H1 (cell line): ENCODE measurements around the gene MXRA7. TPM values are rescaled to one million over a fixed set of nuclear protein-coding genes. Genes with fewer than 3 reads are reported as not detected.

Experiments
- CTCF ChIA-PET: fragments of 300-600 bp; sonication (Branson Sonifier 250); formaldehyde crosslinking; loops from one replicate; lab custom pipeline; 2021; ENCODE audit not compliant: partially characterized antibody; lab: Charles Lee
- POLR2A ChIA-PET: fragments of 300-600 bp; sonication (Branson Sonifier 250); formaldehyde crosslinking; loops from one replicate; lab custom pipeline; 2021; ENCODE audit warnings: inconsistent platforms; ENCODE audit not compliant: partially characterized antibody; lab: Charles Lee
- DNase-seq, 2 experiments: peaks; one replicate each; pipeline versions ENCODE4 v3.0.0 to v3.0.0-alpha.2; 2010 to 2022; ENCODE audit warnings: low spot score in 2 of 2, low read depth in 1 of 2, mixed read lengths in 1 of 2
- FAIRE-seq: peaks from 2 replicates; lab custom pipeline; 2011; peaks lifted over from hg19 to GRCh38; lab: Jason Lieb, UNC
- H2AFZ ChIP-seq: 2 replicates; pipeline ENCODE4 v1.8.1; 2012; ENCODE audit warnings: low read length, inconsistent platforms
- H2AK5ac ChIP-seq: 2 replicates; pipeline ENCODE4 v1.6.1; 2013; ENCODE audit warnings: low read depth, low read length
- H2BK120ac ChIP-seq: replicated peaks from 2 replicates; pipeline ENCODE3; 2013; ENCODE audit warnings: low read depth, low read length, inconsistent platforms
- H2BK12ac ChIP-seq: 2 replicates; pipeline ENCODE4 v1.6.1; 2013; ENCODE audit warnings: low read depth, low read length
- H2BK15ac ChIP-seq: 2 replicates; pipeline ENCODE4 v1.6.1; 2013; ENCODE audit warnings: low read length
- H2BK20ac ChIP-seq: 2 replicates; pipeline ENCODE4 v1.6.1; 2013; ENCODE audit warnings: low read length
- H2BK5ac ChIP-seq: 2 replicates; pipeline ENCODE4 v1.6.1; 2013; ENCODE audit warnings: low read depth, low read length
- H3K14ac ChIP-seq: 2 replicates; pipeline ENCODE4 v1.6.1; 2013; ENCODE audit warnings: inconsistent platforms; ENCODE audit not compliant: insufficient read length
- H3K18ac ChIP-seq: 2 replicates; pipeline ENCODE4 v1.6.1; 2013; ENCODE audit warnings: low read length; ENCODE audit errors: extremely low read depth
- H3K23ac ChIP-seq: 2 replicates; pipeline ENCODE4 v1.6.1; 2013; ENCODE audit warnings: inconsistent platforms; ENCODE audit not compliant: insufficient read length
- H3K23me2 ChIP-seq: 2 replicates; pipeline ENCODE4 v1.6.1; 2013; ENCODE audit warnings: low read depth, low read length
- H3K27ac ChIP-seq: 2 replicates; pipeline ENCODE4 v1.6.1; 2011; ENCODE audit warnings: low read depth, low read length, inconsistent platforms
- H3K27me3 ChIP-seq, 4 experiments: replicated peaks in 1 of 4; 1 replicate in 1 of 4; 2 replicates in 3 of 4; pipeline versions ENCODE4 v1.6.1 to v1.8.1; 2011 to 2013; ENCODE audit warnings: low read length in 3 of 4, mild to moderate bottlenecking in 3 of 4, inconsistent platforms in 2 of 4, mixed read lengths in 2 of 4, moderate library complexity in 1 of 4; ENCODE audit not compliant: control insufficient read depth in 3 of 4, insufficient read depth in 3 of 4; ENCODE audit errors: extremely low read depth in 1 of 4
- H3K36me3 ChIP-seq, 4 experiments: 2 replicates each; pipeline versions ENCODE4 v1.6.1 to v1.8.1; 2011 to 2013; ENCODE audit warnings: mild to moderate bottlenecking in 4 of 4, low read length in 3 of 4, moderate library complexity in 2 of 4, control low read depth in 1 of 4, inconsistent platforms in 1 of 4; ENCODE audit not compliant: insufficient read depth in 4 of 4, control insufficient read depth in 2 of 4
- H3K4ac ChIP-seq: replicated peaks from 2 replicates; pipeline ENCODE3; 2013; ENCODE audit warnings: low read length, low read depth, mixed read lengths, inconsistent platforms; ENCODE audit not compliant: insufficient read length
- H3K4me1 ChIP-seq, 4 experiments: replicated peaks in 1 of 4; 1 replicate in 1 of 4; 2 replicates in 3 of 4; pipeline versions ENCODE4 v1.6.1 to v1.8.1; 2011 to 2013; ENCODE audit warnings: low read length in 3 of 4, inconsistent platforms in 2 of 4, mixed read lengths in 1 of 4; ENCODE audit not compliant: insufficient read depth in 4 of 4, control insufficient read depth in 3 of 4
- H3K4me2 ChIP-seq, 2 experiments: 2 replicates each; pipeline versions ENCODE4 v1.6.1 to v1.8.1; 2011 to 2013; ENCODE audit warnings: low read depth in 2 of 2, low read length in 2 of 2, control low read depth in 1 of 2, inconsistent platforms in 1 of 2, mild to moderate bottlenecking in 1 of 2; ENCODE audit not compliant: insufficient read depth in 1 of 2
- H3K4me3 ChIP-seq, 4 experiments: fragments of 200-600, 300-600 bp in 1 of 4; sonication (generic), shearing (Covaris generic), sonication (Bioruptor Twin) in 1 of 4; 2 replicates each; pipeline versions ENCODE4 v1.5.1 to v1.8.1; 2011 to 2016; ENCODE audit warnings: low read length in 4 of 4, low read depth in 3 of 4, control low read depth in 2 of 4, inconsistent platforms in 2 of 4, mild to moderate bottlenecking in 2 of 4, mixed read lengths in 1 of 4, moderate library complexity in 1 of 4; ENCODE audit not compliant: insufficient read depth in 2 of 4; ENCODE audit errors: extremely low read depth in 1 of 4
- H3K56ac ChIP-seq: replicated peaks from 2 replicates; pipeline ENCODE3; 2013; ENCODE audit warnings: low read depth, mild to moderate bottlenecking, mixed read lengths, low read length, inconsistent platforms; ENCODE audit not compliant: insufficient read length
- H3K79me1 ChIP-seq: 2 replicates; pipeline ENCODE4 v1.6.1; 2013; ENCODE audit warnings: low read depth, low read length, control low read depth
- H3K79me2 ChIP-seq, 2 experiments: 2 replicates each; pipeline versions ENCODE4 v1.6.1 to v1.8.1; 2012 to 2013; ENCODE audit warnings: low read length in 2 of 2, mild to moderate bottlenecking in 2 of 2, inconsistent platforms in 1 of 2; ENCODE audit not compliant: insufficient read depth in 2 of 2, control insufficient read depth in 1 of 2
- H3K9ac ChIP-seq, 4 experiments: replicated peaks in 1 of 4; 1 replicate in 1 of 4; 2 replicates in 3 of 4; pipeline versions ENCODE4 v1.6.1 to v1.8.1; 2011 to 2013; ENCODE audit warnings: low read depth in 3 of 4, low read length in 3 of 4, control low read depth in 2 of 4, mild to moderate bottlenecking in 2 of 4, moderate library complexity in 2 of 4, inconsistent platforms in 1 of 4; ENCODE audit errors: extremely low read depth in 1 of 4
- H3K9me3 ChIP-seq, 2 experiments: 2 replicates each; pipeline versions ENCODE4 v1.6.1 to v1.8.1; 2012 to 2013; ENCODE audit warnings: mild to moderate bottlenecking in 2 of 2, moderate library complexity in 2 of 2, control low read depth in 1 of 2, inconsistent platforms in 1 of 2, low read depth in 1 of 2, low read length in 1 of 2, mixed read lengths in 1 of 2; ENCODE audit not compliant: insufficient read depth in 2 of 2
- H4K20me1 ChIP-seq, 2 experiments: replicated peaks in 1 of 2; 2 replicates each; pipeline versions ENCODE3 to v1.8.1; 2011 to 2013; ENCODE audit warnings: inconsistent platforms in 2 of 2, low read length in 2 of 2, mild to moderate bottlenecking in 1 of 2; ENCODE audit not compliant: insufficient read depth in 2 of 2, control insufficient read depth in 1 of 2
- H4K5ac ChIP-seq: 2 replicates; pipeline ENCODE4 v1.6.1; 2013; ENCODE audit warnings: low read length, low read depth, mixed read lengths, inconsistent platforms; ENCODE audit not compliant: insufficient read length
- H4K8ac ChIP-seq: 2 replicates; pipeline ENCODE4 v1.8.0; 2013; ENCODE audit warnings: mild to moderate bottlenecking, moderate library complexity, low read length, inconsistent platforms; ENCODE audit not compliant: insufficient read depth; ENCODE audit errors: extremely low read depth
- H4K91ac ChIP-seq: replicated peaks from 2 replicates; pipeline ENCODE3; 2013; ENCODE audit warnings: low read length, mixed read lengths, inconsistent platforms; ENCODE audit not compliant: insufficient read length
- CTBP2 ChIP-seq: IDR thresholded peaks from 2 replicates; pipeline ENCODE4 v1.7.0; 2011; ENCODE audit warnings: borderline replicate concordance, mild to moderate bottlenecking, moderate library complexity, mixed read lengths, low read length; ENCODE audit not compliant: insufficient read depth, insufficient read length
- FOSL1 ChIP-seq: IDR thresholded peaks from 2 replicates; pipeline ENCODE4 v1.6.1; 2011; ENCODE audit warnings: mild to moderate bottlenecking, low read depth, low read length, moderate library complexity; ENCODE audit not compliant: insufficient read depth
- GTF2F1 ChIP-seq: IDR thresholded peaks from 2 replicates; pipeline ENCODE4 v1.6.1; 2012; ENCODE audit warnings: low read depth, low read length, improper control_type of control experiment, borderline replicate concordance
- HDAC6 ChIP-seq: IDR thresholded peaks from one replicate; pipeline ENCODE4 v1.7.1; 2012; ENCODE audit warnings: low read depth, mild to moderate bottlenecking, inconsistent platforms, low read length, moderate library complexity
- JUN ChIP-seq: IDR thresholded peaks from 2 replicates; pipeline ENCODE4 v1.6.1; 2011; ENCODE audit warnings: low read depth, mild to moderate bottlenecking, improper control_type of control experiment, low read length
- KDM4A ChIP-seq: IDR thresholded peaks from one replicate; pipeline ENCODE4 v1.7.1; 2012; ENCODE audit warnings: low read depth, mild to moderate bottlenecking, moderate library complexity, low read length, inconsistent platforms; ENCODE audit not compliant: severe bottlenecking
- PHF8 ChIP-seq: fragments of 200-600 bp; sonication (generic); conservative IDR thresholded peaks from 2 replicates; pipeline ENCODE4 v1.7.1; 2012; ENCODE audit warnings: low read depth, mild to moderate bottlenecking, inconsistent platforms, low read length, moderate library complexity
- RAD21 ChIP-seq, 2 experiments: IDR thresholded peaks in 1 of 2; conservative IDR thresholded peaks in 1 of 2; 2 replicates each; pipeline ENCODE4 v1.6.1; 2011; ENCODE audit warnings: low read depth in 2 of 2, low read length in 2 of 2, improper control_type of control experiment in 1 of 2, inconsistent platforms in 1 of 2, mild to moderate bottlenecking in 1 of 2, moderate library complexity in 1 of 2
- SIN3A ChIP-seq, 2 experiments: IDR thresholded peaks in 1 of 2; conservative IDR thresholded peaks in 1 of 2; 2 replicates each; pipeline ENCODE4 v1.6.1; 2011 to 2012; ENCODE audit warnings: low read length in 2 of 2, improper control_type of control experiment in 1 of 2, low read depth in 1 of 2, mild to moderate bottlenecking in 1 of 2
- TCF12 ChIP-seq: IDR thresholded peaks from 2 replicates; pipeline ENCODE4 v1.6.1; 2011; ENCODE audit warnings: low read depth, mild to moderate bottlenecking, low read length
- WGBS, 2 experiments: shearing (Covaris generic) in 1 of 2; methylation state at CpG; one replicate each; pipeline versions ENCODE4 v1.1.6 to v1.1.7; 2013 to 2015; ENCODE audit warnings: low lambda C conversion rate in 2 of 2, mixed read lengths in 2 of 2, inconsistent platforms in 1 of 2, low coverage in 1 of 2, missing lambda C conversion rate in 1 of 2; ENCODE audit not compliant: insufficient replicate concordance in 2 of 2, insufficient coverage in 1 of 2, insufficient read length in 1 of 2; ENCODE audit errors: extremely low coverage in 1 of 2, missing lambda C conversion rate in 1 of 2; 5-methylcytosine and 5-hydroxymethylcytosine counted together
- polyA plus RNA-seq, 7 experiments: library from polyadenylated mRNA; depleted of rRNA in 3 of 7; stranded (reverse) in 5 of 7; unstranded in 2 of 7; fragments of >200 nt in 5 of 7; fragments of 200-250 nt in 2 of 7; gene quantifications; 1 replicate in 5 of 7; 2 replicates in 1 of 7; 4 replicates in 1 of 7; pipeline versions ENCODE4 v1.2.1 to v1.2.3, GENCODE V29; 2011 to 2013; ENCODE audit warnings: missing spikeins in 2 of 7, mixed read lengths in 2 of 7
- total RNA-seq: library from RNA; stranded (reverse); fragmentation: NEBNext Ultra II Directional; extraction: Animal tissue kit (Norgen Biotek cat#: 25700); gene quantifications from 2 replicates; pipeline ENCODE4 v1.2.1, GENCODE V29; 2021
- TF ChIP-seq, protein P1 (sequence below): IDR thresholded peaks from 2 replicates; pipeline ENCODE4 v1.6.1; 2012; ENCODE audit warnings: inconsistent platforms

The MXRA7 gene
- total and polyA plus RNA-seq, 2 of the 8 experiments (the other 6 are each of a cell fraction or from before 2014, with no cell fraction given): 17.8 to 26.6 TPM

DNA sequence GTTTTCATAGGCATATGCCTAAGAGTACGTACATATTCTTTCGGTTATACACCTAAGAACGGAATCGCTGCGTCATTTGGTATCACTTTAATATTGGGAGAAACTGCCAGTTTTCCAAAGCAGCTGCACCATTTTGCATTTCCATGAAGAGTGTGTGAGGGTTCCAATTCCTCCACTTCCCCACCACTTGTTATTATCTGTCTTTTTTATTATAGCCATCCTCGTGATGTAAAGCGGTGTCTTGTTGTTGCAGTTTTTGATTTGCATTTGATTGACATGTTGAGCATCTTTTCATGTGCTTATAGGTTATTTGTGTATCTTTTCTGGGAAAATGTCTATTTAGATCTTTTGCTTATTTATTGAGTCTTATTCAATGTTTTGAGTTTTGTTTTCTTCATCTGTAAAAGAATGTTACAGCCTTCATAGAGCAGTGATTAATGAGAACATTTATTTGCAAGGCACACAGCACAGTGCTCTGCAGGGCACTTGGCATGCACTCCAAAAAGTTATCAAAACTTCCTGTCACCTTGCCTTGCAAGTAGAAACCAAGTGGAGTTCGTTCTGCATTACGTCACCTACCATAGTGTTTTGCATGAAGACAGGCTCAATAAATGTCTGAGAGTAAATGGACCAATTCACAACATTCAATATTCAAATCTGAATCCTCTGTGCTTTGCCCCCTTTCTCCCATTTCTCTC is 40.6 kb downstream of the MXRA7 start:
- Histone ChIP-seq H2BK120ac (no peak overlapping the region), H3K4me1 (peaks cover 3 to 10% (median 8%) of the 10 kb centered on the region in 4 experiments), H3K79me1 (no peaks in the 10 kb centered on the region), H3K4me2 (peak overlapping the region; percentile 88; a peak in 1 of 4 replicates), H2BK12ac (no peak overlapping the region), H2BK20ac (no peak overlapping the region), H4K91ac (no peak overlapping the region), H3K27me3 (no peaks in the 10 kb centered on the region), H3K27ac (no peak overlapping the region), H2AFZ (0 out of 2 replicates have a peak overlapping the region, but pooled peaks have one; percentile 36), H3K18ac (no peak overlapping the region), H3K14ac (no peak overlapping the region), H4K8ac (no peak overlapping the region), H3K4ac (no peak overlapping the region), H3K56ac (no peak overlapping the region), H3K23me2 (peaks cover 10% of the 10 kb centered on the region), H2BK15ac (no peak overlapping the region), H3K36me3 (no peaks in the 10 kb centered on the region), H3K9ac (no peak overlapping the region), H3K23ac (no peak overlapping the region), H3K9me3 (no peaks in the 10 kb centered on the region), H3K79me2 (no peaks in the 10 kb centered on the region), H4K5ac (no peak overlapping the region), H4K20me1 (no peaks in the 10 kb centered on the region), H2BK5ac (no peak overlapping the region), H3K4me3 (no peak overlapping the region), H2AK5ac (no peak overlapping the region)
- ChIA-PET CTCF (interaction anchor here (0.6 to 3.6 kb wide), 5 partner anchors 12 to 563 kb away, joined by 3 to 43 read pairs (median 5); no protein-coding TSS in a partner anchor), POLR2A (interaction anchor here (0.7 to 2.1 kb wide), 3 partner anchors 8 to 68 kb away, joined by 3 to 13 read pairs (median 11); partner anchors contain the start of gene MFSD11)
- DNase-seq (no peak), FAIRE-seq (no peak)
- WGBS, 2 experiments: 93% methylated on average over 9 of the region's 9 CpGs; no CpG with 5 or more reads in 1 of the 2 experiments
- TF ChIP-seq SIN3A (conservative IDR thresholded peaks at IDR 0.05 in 1 of 2, IDR thresholded peaks at IDR 0.05 in 1 of 2; ENCODE audit: low read depth in 1 of 2, low read length in 2 of 2) (no peak), FOSL1 (no peak), JUN (no peak), RAD21 (IDR thresholded peaks at IDR 0.05 in 1 of 2, conservative IDR thresholded peaks at IDR 0.05 in 1 of 2; ENCODE audit: low read depth in 2 of 2, low read length in 2 of 2) (no peak), KDM4A (no peak), CTBP2 (no peak), GTF2F1 (no peak), PHF8 (no peak), TCF12 (no peak), HDAC6 (no peak)
- TF ChIP-seq, protein P1, sequence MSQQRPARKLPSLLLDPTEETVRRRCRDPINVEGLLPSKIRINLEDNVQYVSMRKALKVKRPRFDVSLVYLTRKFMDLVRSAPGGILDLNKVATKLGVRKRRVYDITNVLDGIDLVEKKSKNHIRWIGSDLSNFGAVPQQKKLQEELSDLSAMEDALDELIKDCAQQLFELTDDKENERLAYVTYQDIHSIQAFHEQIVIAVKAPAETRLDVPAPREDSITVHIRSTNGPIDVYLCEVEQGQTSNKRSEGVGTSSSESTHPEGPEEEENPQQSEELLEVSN: no peak
